ENCODE data around the gene PMP22. TPM values are rescaled to one million over a fixed set of nuclear protein-coding genes. Genes with fewer than 3 reads are reported as not detected.

The PMP22 gene
- total RNA-seq, 1 experiment from 2014 or later = 28.7 TPM

GRCh38 chr17:15268461-15268860 lies 3.3 kb upstream of the PMP22 start:
- ChIA-PET POLR2A (no interaction called here), RAD21 (ENCODE audit: low non-redundant PET in 1 of 2, low total read pairs in 2 of 2, uncharacterized antibody in 2 of 2, unreplicated experiment in 2 of 2) (no interaction called here), CTCF (no interaction called here)
- no peaks in the 10 kb centered on the region for H3K27me3 ChIP-seq (ENCODE audit: insufficient read depth, low read length)
- TF ChIP-seq EZH2 (IDR thresholded peaks at IDR 0.05) (no peak), ELF1 (IDR thresholded peaks at IDR 0.05; ENCODE audit: borderline replicate concordance, low read depth) (no peak), JUND (IDR thresholded peaks at IDR 0.05) (no peak), CTCF (IDR thresholded peaks at IDR 0.05 in 2 of 3, conservative IDR thresholded peaks at IDR 0.05 in 1 of 3; ENCODE audit: borderline replicate concordance in 1 of 3, insufficient read depth in 1 of 3, low read depth in 2 of 3, low read length in 2 of 3) (no peak), TCF7L2 (IDR thresholded peaks at IDR 0.05; ENCODE audit: borderline replicate concordance, extremely low read depth, insufficient read depth, insufficient read length) (no peak), SIN3A (IDR thresholded peaks at IDR 0.05; ENCODE audit: low read depth) (no peak), EGR1 (IDR thresholded peaks at IDR 0.05; ENCODE audit: low read depth) (no peak), EZH2phosphoT487 (IDR thresholded peaks at IDR 0.05; ENCODE audit: borderline replicate concordance) (no peak), ATF3 (IDR thresholded peaks at IDR 0.05) (no peak), MAX (IDR thresholded peaks at IDR 0.05) (no peak), CEBPB (IDR thresholded peaks at IDR 0.05; ENCODE audit: low read depth) (no peak), YY1 (IDR thresholded peaks at IDR 0.05; ENCODE audit: extremely low read depth, insufficient replicate concordance, low read depth, low read length) (no peak), POLR2A (IDR thresholded peaks at IDR 0.05; ENCODE audit: borderline replicate concordance, extremely low read depth, insufficient read depth, insufficient read length) (no peak), CBX3 (IDR thresholded peaks at IDR 0.05; ENCODE audit: low read depth) (no peak), POLR2AphosphoS5 (IDR thresholded peaks at IDR 0.05; ENCODE audit: low read depth, low read length) (no peak), FOSL1 (IDR thresholded peaks at IDR 0.05; ENCODE audit: low read depth) (no peak), ZNF274 (IDR thresholded peaks at IDR 0.05; ENCODE audit: low read depth, low read length) (no peak)
- no peaks in the 10 kb centered on the region for H3K9me2 ChIP-seq (ENCODE audit: insufficient read depth)
- no peak overlapping the region for H3K9ac ChIP-seq (ENCODE audit: low read length)
- H3K9me3 ChIP-seq (ENCODE audit: control insufficient read depth in 1 of 2, insufficient read depth in 1 of 2, low read depth in 1 of 2, low read length in 2 of 2) = no peaks in the 10 kb centered on the region
- no peaks in the 10 kb centered on the region for H3K79me2 ChIP-seq (ENCODE audit: insufficient read depth, low read length)
- DNase-seq (ENCODE audit: low read depth, low spot score) = no peak
- no peaks in the 10 kb centered on the region for H3K36me3 ChIP-seq (ENCODE audit: control insufficient read depth in 1 of 2, insufficient read depth in 2 of 2, low read length in 2 of 2)
- ATAC-seq = no peak
- intact Hi-C loops (cut with micrococcal nuclease) = loop anchor here (10.0 kb wide), 1 partner anchor 556 kb away; no protein-coding TSS in a partner anchor
- no peak overlapping the region for H3K27ac ChIP-seq (ENCODE audit: low read depth, low read length)
- peaks cover 7 to 19% of the 10 kb centered on the region in 2 experiments; a peak in 3 of 4 replicates for H3K4me1 ChIP-seq (ENCODE audit: control insufficient read depth in 1 of 2, insufficient read depth in 2 of 2, low read length in 2 of 2)
- no peaks in the 10 kb centered on the region for H4K20me1 ChIP-seq (ENCODE audit: insufficient read depth)
- no peak overlapping the region for H3K4me2 ChIP-seq (ENCODE audit: low read length)
- H3K4me3 ChIP-seq (replicated peaks in 1 of 2; ENCODE audit: low read depth in 1 of 2, low read length in 2 of 2) = no peak overlapping the region
- BruUV-seq (replicated peaks) = no TSS peak
- no peak overlapping the region for H2AFZ ChIP-seq (ENCODE audit: low read depth, low read length, poor library complexity, severe bottlenecking)

All from HCT116 (cell line).